ENCODE data around the gene NECAB3.

DNA sequence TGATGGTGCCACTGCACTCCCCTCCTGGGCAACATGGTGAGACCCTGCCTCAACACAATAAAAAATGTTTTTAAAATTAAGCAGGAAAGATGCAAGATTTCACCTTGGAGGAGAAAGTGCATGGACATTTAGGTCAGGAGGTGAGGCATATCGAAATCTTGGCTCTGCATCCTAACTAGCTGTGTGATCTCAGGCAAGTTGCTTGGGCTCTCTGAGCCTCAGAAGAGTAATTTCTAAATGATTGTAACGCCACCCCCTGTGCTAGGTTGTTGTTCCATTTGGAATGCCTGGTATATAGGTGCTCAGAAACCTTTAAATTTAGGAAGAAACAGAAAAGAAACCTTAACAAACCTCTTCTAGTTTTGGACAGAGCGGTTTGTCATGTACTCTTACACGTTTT lies 48.0 kb downstream of the NECAB3 start:
- TF ChIP-seq, protein P1, sequence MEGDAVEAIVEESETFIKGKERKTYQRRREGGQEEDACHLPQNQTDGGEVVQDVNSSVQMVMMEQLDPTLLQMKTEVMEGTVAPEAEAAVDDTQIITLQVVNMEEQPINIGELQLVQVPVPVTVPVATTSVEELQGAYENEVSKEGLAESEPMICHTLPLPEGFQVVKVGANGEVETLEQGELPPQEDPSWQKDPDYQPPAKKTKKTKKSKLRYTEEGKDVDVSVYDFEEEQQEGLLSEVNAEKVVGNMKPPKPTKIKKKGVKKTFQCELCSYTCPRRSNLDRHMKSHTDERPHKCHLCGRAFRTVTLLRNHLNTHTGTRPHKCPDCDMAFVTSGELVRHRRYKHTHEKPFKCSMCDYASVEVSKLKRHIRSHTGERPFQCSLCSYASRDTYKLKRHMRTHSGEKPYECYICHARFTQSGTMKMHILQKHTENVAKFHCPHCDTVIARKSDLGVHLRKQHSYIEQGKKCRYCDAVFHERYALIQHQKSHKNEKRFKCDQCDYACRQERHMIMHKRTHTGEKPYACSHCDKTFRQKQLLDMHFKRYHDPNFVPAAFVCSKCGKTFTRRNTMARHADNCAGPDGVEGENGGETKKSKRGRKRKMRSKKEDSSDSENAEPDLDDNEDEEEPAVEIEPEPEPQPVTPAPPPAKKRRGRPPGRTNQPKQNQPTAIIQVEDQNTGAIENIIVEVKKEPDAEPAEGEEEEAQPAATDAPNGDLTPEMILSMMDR (IDR thresholded peaks at IDR 0.05), result no peak
- TF ChIP-seq POLR2A (IDR thresholded peaks at IDR 0.05) (no peak), POLR2AphosphoS5 (IDR thresholded peaks at IDR 0.05; ENCODE audit: insufficient read depth in 1 of 2, low read depth in 1 of 2) (no peak)

All from vagina (tissue), 2 donors.